K562 (cell line): ENCODE results near the gene AK4. TPM values are rescaled to one million over a fixed set of nuclear protein-coding genes. Genes with fewer than 3 reads are reported as not detected.

Experiments
- ELK3 ChIP-seq: fragments of 450-650 bp; formaldehyde crosslinking; IDR thresholded peaks from 2 replicates; pipeline ENCODE4 v1.4.0; 2020; ENCODE audit warnings: mild to moderate bottlenecking
- GTF2A2 ChIP-seq: IDR thresholded peaks from 2 replicates; pipeline ENCODE4 v1.6.1; 2016; ENCODE audit warnings: mild to moderate bottlenecking, missing genetic modification characterization, missing compliant biosample characterization
- ILK ChIP-seq: fragments of 450-650 bp; IDR thresholded peaks from 2 replicates; pipeline ENCODE4 v1.6.1; 2016; ENCODE audit warnings: missing genetic modification characterization, low read depth, mild to moderate bottlenecking, missing compliant biosample characterization, moderate library complexity, borderline replicate concordance
- KAT8 ChIP-seq: fragments of 450-650 bp; IDR thresholded peaks from 2 replicates; pipeline ENCODE4 v1.6.1; 2016; ENCODE audit warnings: low read depth, mild to moderate bottlenecking
- KDM1A ChIP-seq, 2 experiments: fragments of 450-650 bp; IDR thresholded peaks; 2 replicates each; pipeline ENCODE4 v1.6.1; 2016; ENCODE audit warnings: mild to moderate bottlenecking in 2 of 2
- MTF1 ChIP-seq: fragments of 250-450 bp; sonication (Bioruptor Pico); IDR thresholded peaks from 2 replicates; pipeline ENCODE4 v1.9.0; 2021; ENCODE audit warnings: moderate library complexity, mild to moderate bottlenecking, inconsistent platforms, borderline replicate concordance
- NR2C1 ChIP-seq, 2 experiments: fragments of 450-650 bp; IDR thresholded peaks; 2 replicates each; pipeline ENCODE4 v1.6.1; 2017; ENCODE audit warnings: mild to moderate bottlenecking in 2 of 2, antibody characterized with exemption in 1 of 2, inconsistent platforms in 1 of 2, missing compliant biosample characterization in 1 of 2, missing genetic modification characterization in 1 of 2
- PHF20 ChIP-seq: fragments of 450-650 bp; IDR thresholded peaks from 2 replicates; pipeline ENCODE4 v1.6.1; 2018; ENCODE audit not compliant: partially characterized antibody
- RUNX1 ChIP-seq: sonication (generic); IDR thresholded peaks from 2 replicates; pipeline ENCODE4 v1.6.1; 2016; ENCODE audit warnings: antibody characterized with exemption, low read depth
- TEAD4 ChIP-seq, 2 experiments: sonication (generic) in 1 of 2; formaldehyde crosslinking in 1 of 2; IDR thresholded peaks; 2 replicates each; pipeline versions ENCODE4 v1.6.1 to v1.8.0; 2012 to 2022; ENCODE audit warnings: borderline replicate concordance in 1 of 2, inconsistent platforms in 1 of 2, low read length in 1 of 2, mild to moderate bottlenecking in 1 of 2, missing genetic modification reagents in 1 of 2
- TRIM28 ChIP-seq: fragments of 450-650 bp; IDR thresholded peaks from 2 replicates; pipeline ENCODE4 v1.6.1; 2017
- YBX1 ChIP-seq: fragments of 450-650 bp; IDR thresholded peaks from 2 replicates; pipeline ENCODE4 v1.7.1; 2016; ENCODE audit warnings: mild to moderate bottlenecking
- ZC3H4 ChIP-seq: sonication (generic); formaldehyde crosslinking; IDR thresholded peaks from 2 replicates; pipeline ENCODE4 v1.9.0; 2021; ENCODE audit warnings: missing genetic modification reagents, borderline replicate concordance
- ZNF639 ChIP-seq, 2 experiments: fragments of 200-800 bp in 1 of 2; sonication (Bioruptor generic) in 1 of 2; sonication (generic) in 1 of 2; formaldehyde crosslinking in 1 of 2; IDR thresholded peaks in 1 of 2; conservative IDR thresholded peaks in 1 of 2; 2 replicates each; pipeline versions ENCODE4 v1.5.0 to v1.6.1; 2016 to 2020; ENCODE audit warnings: missing compliant biosample characterization in 1 of 2, missing genetic modification characterization in 1 of 2, missing genetic modification reagents in 1 of 2
- ZNF696 ChIP-seq: fragments of 250-450 bp; sonication (Bioruptor Pico); conservative IDR thresholded peaks from 2 replicates; pipeline ENCODE4 v1.4.0; 2020; ENCODE audit warnings: mild to moderate bottlenecking, moderate library complexity
- polyA plus RNA-seq, 8 experiments: library from polyadenylated mRNA; depleted of rRNA in 4 of 8; stranded (reverse) in 5 of 8; unstranded in 3 of 8; fragments of >200 nt; fragmentation: Nextera tagmentation in 2 of 8; fragmentation: Illumina TruSeq in 1 of 8; extraction: Ambion mirVana in 2 of 8; extraction: Trizol in 1 of 8; gene quantifications; 2 replicates each; pipeline versions ENCODE4 v1.2.1 to v1.2.3, GENCODE V29; 2011 to 2014; ENCODE audit warnings: inconsistent platforms in 1 of 8, missing spikeins in 1 of 8
- total RNA-seq, 7 experiments: library from RNA; depleted of rRNA in 6 of 7; stranded (reverse); fragments of >200 nt in 6 of 7; fragmentation: Illumina TruSeq in 2 of 7; extraction: Trizol in 2 of 7; gene quantifications; 2 replicates each; pipeline versions ENCODE4 v1.2.1 to v1.2.3, GENCODE V29; 2011 to 2021; ENCODE audit warnings: low replicate concordance in 1 of 7
- TF ChIP-seq, protein P1 (sequence below): fragments of 450-650 bp; IDR thresholded peaks from 2 replicates; pipeline ENCODE4 v1.6.1; 2017; ENCODE audit warnings: antibody characterized with exemption, mild to moderate bottlenecking
- TF ChIP-seq, protein P2 (sequence below): fragments of 250-450 bp; sonication (Bioruptor Pico); IDR thresholded peaks from 2 replicates; pipeline ENCODE4 v1.8.0; 2021; ENCODE audit warnings: moderate library complexity, mild to moderate bottlenecking, inconsistent platforms
- TF ChIP-seq, protein P3 (sequence below), 3 experiments: fragments of 200-800 bp in 1 of 3; sonication (Bioruptor generic) in 1 of 3; sonication (generic) in 1 of 3; formaldehyde crosslinking in 1 of 3; IDR thresholded peaks; 2 replicates each; pipeline versions ENCODE4 v1.6.1 to v1.8.0; 2016 to 2022; ENCODE audit warnings: mild to moderate bottlenecking in 2 of 3, missing compliant biosample characterization in 2 of 3, missing genetic modification characterization in 2 of 3, missing genetic modification reagents in 1 of 3

AK4 gene
- total and polyA plus RNA-seq, 9 of the 15 experiments (the other 6 are each of a cell fraction or from before 2014, with no cell fraction given): 10.4 to 96.6 (median 21.5) TPM

DNA sequence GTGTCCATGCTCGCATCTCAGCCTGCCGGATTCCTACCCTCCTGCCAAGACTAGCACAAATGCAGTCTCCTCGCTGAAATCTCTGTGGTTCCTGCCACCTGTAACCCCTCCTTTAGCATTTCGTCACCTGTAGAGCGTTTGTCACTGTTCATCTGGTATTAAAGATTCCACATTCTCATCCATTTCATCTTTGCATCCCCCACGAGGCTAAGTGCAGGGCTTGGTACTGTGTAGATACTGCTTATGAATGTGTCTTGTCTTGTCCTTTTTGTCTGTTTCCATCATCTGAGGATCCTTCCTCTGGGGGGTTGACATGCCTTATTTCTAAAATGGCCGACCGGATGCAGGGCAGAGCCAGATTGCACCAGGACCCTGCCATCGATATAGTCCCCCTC, 107.7 kb downstream of the AK4 start (continued):
- TF ChIP-seq, protein P1, sequence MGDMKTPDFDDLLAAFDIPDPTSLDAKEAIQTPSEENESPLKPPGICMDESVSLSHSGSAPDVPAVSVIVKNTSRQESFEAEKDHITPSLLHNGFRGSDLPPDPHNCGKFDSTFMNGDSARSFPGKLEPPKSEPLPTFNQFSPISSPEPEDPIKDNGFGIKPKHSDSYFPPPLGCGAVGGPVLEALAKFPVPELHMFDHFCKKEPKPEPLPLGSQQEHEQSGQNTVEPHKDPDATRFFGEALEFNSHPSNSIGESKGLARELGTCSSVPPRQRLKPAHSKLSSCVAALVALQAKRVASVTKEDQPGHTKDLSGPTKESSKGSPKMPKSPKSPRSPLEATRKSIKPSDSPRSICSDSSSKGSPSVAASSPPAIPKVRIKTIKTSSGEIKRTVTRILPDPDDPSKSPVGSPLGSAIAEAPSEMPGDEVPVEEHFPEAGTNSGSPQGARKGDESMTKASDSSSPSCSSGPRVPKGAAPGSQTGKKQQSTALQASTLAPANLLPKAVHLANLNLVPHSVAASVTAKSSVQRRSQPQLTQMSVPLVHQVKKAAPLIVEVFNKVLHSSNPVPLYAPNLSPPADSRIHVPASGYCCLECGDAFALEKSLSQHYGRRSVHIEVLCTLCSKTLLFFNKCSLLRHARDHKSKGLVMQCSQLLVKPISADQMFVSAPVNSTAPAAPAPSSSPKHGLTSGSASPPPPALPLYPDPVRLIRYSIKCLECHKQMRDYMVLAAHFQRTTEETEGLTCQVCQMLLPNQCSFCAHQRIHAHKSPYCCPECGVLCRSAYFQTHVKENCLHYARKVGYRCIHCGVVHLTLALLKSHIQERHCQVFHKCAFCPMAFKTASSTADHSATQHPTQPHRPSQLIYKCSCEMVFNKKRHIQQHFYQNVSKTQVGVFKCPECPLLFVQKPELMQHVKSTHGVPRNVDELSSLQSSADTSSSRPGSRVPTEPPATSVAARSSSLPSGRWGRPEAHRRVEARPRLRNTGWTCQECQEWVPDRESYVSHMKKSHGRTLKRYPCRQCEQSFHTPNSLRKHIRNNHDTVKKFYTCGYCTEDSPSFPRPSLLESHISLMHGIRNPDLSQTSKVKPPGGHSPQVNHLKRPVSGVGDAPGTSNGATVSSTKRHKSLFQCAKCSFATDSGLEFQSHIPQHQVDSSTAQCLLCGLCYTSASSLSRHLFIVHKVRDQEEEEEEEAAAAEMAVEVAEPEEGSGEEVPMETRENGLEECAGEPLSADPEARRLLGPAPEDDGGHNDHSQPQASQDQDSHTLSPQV: peak; percentile 50
- TF ChIP-seq TRIM28 (no peak), ZNF696 (no peak), NR2C1 (IDR thresholded peaks at IDR 0.05) (no peak), NR2C1 (tag; IDR thresholded peaks at IDR 0.05) (0 out of 2 replicates have a peak, but pooled peaks have one; percentile 14), RUNX1 (no peak), ELK3 (CRISPR knock-in tag) (no peak), PHF20 (no peak), ILK (tag) (no peak), ZNF639 (CRISPR knock-in tag; conservative IDR thresholded peaks at IDR 0.05 in 1 of 2, IDR thresholded peaks at IDR 0.05 in 1 of 2) (no peak), YBX1 (no peak), ZC3H4 (CRISPR knock-in tag) (no peak), GTF2A2 (tag) (no peak), KDM1A (IDR thresholded peaks at IDR 0.05) (peak; percentile 51 to 66), TEAD4 (IDR thresholded peaks at IDR 0.05; ENCODE audit: low read length) (peak; percentile 44; the same call in 1 of the 2 replicates), TEAD4 (CRISPR knock-in tag; IDR thresholded peaks at IDR 0.05; ENCODE audit: borderline replicate concordance) (no peak), MTF1 (CRISPR knock-in tag) (no peak), KAT8 (peak; percentile 45; the same call in 1 of the 2 replicates)
- TF ChIP-seq, protein P2, sequence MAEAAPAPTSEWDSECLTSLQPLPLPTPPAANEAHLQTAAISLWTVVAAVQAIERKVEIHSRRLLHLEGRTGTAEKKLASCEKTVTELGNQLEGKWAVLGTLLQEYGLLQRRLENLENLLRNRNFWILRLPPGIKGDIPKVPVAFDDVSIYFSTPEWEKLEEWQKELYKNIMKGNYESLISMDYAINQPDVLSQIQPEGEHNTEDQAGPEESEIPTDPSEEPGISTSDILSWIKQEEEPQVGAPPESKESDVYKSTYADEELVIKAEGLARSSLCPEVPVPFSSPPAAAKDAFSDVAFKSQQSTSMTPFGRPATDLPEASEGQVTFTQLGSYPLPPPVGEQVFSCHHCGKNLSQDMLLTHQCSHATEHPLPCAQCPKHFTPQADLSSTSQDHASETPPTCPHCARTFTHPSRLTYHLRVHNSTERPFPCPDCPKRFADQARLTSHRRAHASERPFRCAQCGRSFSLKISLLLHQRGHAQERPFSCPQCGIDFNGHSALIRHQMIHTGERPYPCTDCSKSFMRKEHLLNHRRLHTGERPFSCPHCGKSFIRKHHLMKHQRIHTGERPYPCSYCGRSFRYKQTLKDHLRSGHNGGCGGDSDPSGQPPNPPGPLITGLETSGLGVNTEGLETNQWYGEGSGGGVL (CRISPR knock-in tag): no peak
- TF ChIP-seq, protein P3, sequence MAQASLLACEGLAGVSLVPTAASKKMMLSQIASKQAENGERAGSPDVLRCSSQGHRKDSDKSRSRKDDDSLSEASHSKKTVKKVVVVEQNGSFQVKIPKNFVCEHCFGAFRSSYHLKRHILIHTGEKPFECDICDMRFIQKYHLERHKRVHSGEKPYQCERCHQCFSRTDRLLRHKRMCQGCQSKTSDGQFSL (CRISPR knock-in tag; IDR thresholded peaks at IDR 0.05): 0 out of 2 replicates have a peak, but pooled peaks have one; percentile 27
- TF ChIP-seq, protein P3 (tag; IDR thresholded peaks at IDR 0.05): no peak
